ENCODE results near the gene LRRC4C. TPM values are rescaled to one million over a fixed set of nuclear protein-coding genes. Genes with fewer than 3 reads are reported as not detected.

Gene LRRC4C
- total RNA-seq, 2 donors from 2014 or later, result 0.84 to 0.95 TPM

GRCh38 chr11:40160418-40160817, 1299.0 kb downstream of the LRRC4C start:
- peaks cover 28% of the 10 kb centered on the region for H3K9me3 Mint-ChIP-seq

GRCh38 chr11:40149721-40150120, 1309.7 kb downstream of the LRRC4C start:
- no peak overlapping the region for H3K4me3 ChIP-seq (ENCODE audit: low read length)
- H3K27ac Mint-ChIP-seq, result no peak overlapping the region
- no peaks in the 10 kb centered on the region for H3K36me3 Mint-ChIP-seq (ENCODE audit: low read depth)
- no peak overlapping the region for H3K9ac ChIP-seq (ENCODE audit: extremely low read depth, low read length, poor library complexity, severe bottlenecking)
- DNase-seq, result no peak
- peaks cover 21% of the 10 kb centered on the region for H3K9me3 Mint-ChIP-seq
- no peaks in the 10 kb centered on the region for H3K27me3 ChIP-seq (ENCODE audit: control insufficient read depth, insufficient read depth, low read length, poor library complexity, severe bottlenecking)
- H3K4me1 ChIP-seq (ENCODE audit: control insufficient read depth, insufficient read depth, low read length), result peaks cover 5% of the 10 kb centered on the region
- H3K4me1 Mint-ChIP-seq, result peaks cover 6% of the 10 kb centered on the region
- no peak overlapping the region for H3K4me3 Mint-ChIP-seq
- no peak overlapping the region for H3K27ac ChIP-seq (ENCODE audit: low read depth, low read length)
- H3K36me3 ChIP-seq (ENCODE audit: control insufficient read depth, insufficient read depth, low read length), result no peaks in the 10 kb centered on the region
- no peak for TF ChIP-seq CTCF (conservative IDR thresholded peaks at IDR 0.05)
- peaks cover 3% of the 10 kb centered on the region for H3K9me3 ChIP-seq (ENCODE audit: control insufficient read depth, low read length)
- H3K27me3 Mint-ChIP-seq (ENCODE audit: insufficient read depth), result no peaks in the 10 kb centered on the region

More at GRCh38 chr11:40160418-40160817, 1299.0 kb downstream of the LRRC4C start:
- no peaks in the 10 kb centered on the region for H3K4me1 Mint-ChIP-seq
- Histone ChIP-seq H3K9ac (ENCODE audit: extremely low read depth, low read length, poor library complexity, severe bottlenecking) (no peak overlapping the region), H3K27me3 (ENCODE audit: control insufficient read depth, insufficient read depth, low read length, poor library complexity, severe bottlenecking) (no peaks in the 10 kb centered on the region), H3K9me3 (ENCODE audit: control insufficient read depth, low read length) (peaks cover 10% of the 10 kb centered on the region), H3K36me3 (ENCODE audit: control insufficient read depth, insufficient read depth, low read length) (no peaks in the 10 kb centered on the region), H3K4me1 (ENCODE audit: control insufficient read depth, insufficient read depth, low read length) (no peaks in the 10 kb centered on the region), H3K4me3 (ENCODE audit: low read length) (no peak overlapping the region), H3K27ac (ENCODE audit: low read depth, low read length) (no peak overlapping the region)
- no peaks in the 10 kb centered on the region for H3K36me3 Mint-ChIP-seq (ENCODE audit: low read depth)
- TF ChIP-seq CTCF (conservative IDR thresholded peaks at IDR 0.05), result no peak
- peaks cover 2% of the 10 kb centered on the region for H3K27me3 Mint-ChIP-seq (ENCODE audit: insufficient read depth)
- no peak overlapping the region for H3K27ac Mint-ChIP-seq
- no peak for DNase-seq
- H3K4me3 Mint-ChIP-seq, result no peak overlapping the region
- 90 to 93% methylated on average over 1 to 3 of the region's 3 CpGs for WGBS, 2 experiments (ENCODE audit: insufficient coverage in 1 of 2, insufficient read length in 1 of 2)

- no peaks in the 10 kb centered on the region for H3K36me3 ChIP-seq (ENCODE audit: control insufficient read depth, insufficient read depth, low read length)
- H3K9me3 ChIP-seq (ENCODE audit: control insufficient read depth, low read length), result no peaks in the 10 kb centered on the region
- Mint-ChIP-seq H3K27ac (no peak overlapping the region), H3K9me3 (no peaks in the 10 kb centered on the region), H3K4me3 (no peak overlapping the region), H3K36me3 (ENCODE audit: low read depth) (no peaks in the 10 kb centered on the region), H3K4me1 (no peaks in the 10 kb centered on the region), H3K27me3 (ENCODE audit: insufficient read depth) (no peaks in the 10 kb centered on the region)
- no peak for TF ChIP-seq CTCF (conservative IDR thresholded peaks at IDR 0.05)
- H3K27me3 ChIP-seq (ENCODE audit: control insufficient read depth, insufficient read depth, low read length, poor library complexity, severe bottlenecking), result no peaks in the 10 kb centered on the region
- H3K9ac ChIP-seq (ENCODE audit: extremely low read depth, low read length, poor library complexity, severe bottlenecking), result no peak overlapping the region
- DNase-seq, result no peak
- H3K27ac ChIP-seq (ENCODE audit: low read depth, low read length), result no peak overlapping the region
- H3K4me1 ChIP-seq (ENCODE audit: control insufficient read depth, insufficient read depth, low read length), result no peaks in the 10 kb centered on the region
- WGBS, 2 experiments (ENCODE audit: insufficient coverage in 1 of 2, insufficient read length in 1 of 2), result 88 to 91% methylated on average over 3 to 5 of the region's 5 CpGs
- H3K4me3 ChIP-seq (ENCODE audit: low read length), result no peak overlapping the region
Observed at GRCh38 chr11:40140560-40140959, 1318.9 kb downstream of the LRRC4C start.

Measured in endodermal cell (in vitro differentiated cells).